Lower lobe of right lung (tissue), 2 donors: ENCODE results near the gene TTI1. TPM values are rescaled to one million over a fixed set of nuclear protein-coding genes. Genes with fewer than 3 reads are reported as not detected.
A peak's percentile ranks its signal among the peaks of the same experiment; 100 is the strongest.

Source experiments
- ATAC-seq, 2 donors: fragments of 200-7000 bp; cut with Tn5 transposase; one replicate each; pipeline ENCODE4 v1.9.1; 2020 to 2022; ENCODE audit warnings: mild to moderate bottlenecking in 2 of 2, moderate library complexity in 2 of 2
- DNase-seq: peaks from one replicate; pipeline ENCODE4 v3.0.0-alpha.2; 2020
- H3K27ac ChIP-seq: fragments of 200-600 bp; one replicate; pipeline ENCODE4 v1.8.0; 2022
- H3K27me3 ChIP-seq: fragments of 200-600 bp; one replicate; pipeline ENCODE4 v1.8.0; 2022; ENCODE audit warnings: low read depth
- H3K36me3 ChIP-seq: fragments of 200-600 bp; one replicate; pipeline ENCODE4 v1.8.0; 2022; ENCODE audit warnings: mild to moderate bottlenecking
- H3K4me1 ChIP-seq: fragments of 200-600 bp; one replicate; pipeline ENCODE4 v1.8.0; 2022
- H3K4me3 ChIP-seq: fragments of 200-600 bp; one replicate; pipeline ENCODE4 v1.8.0; 2022; ENCODE audit warnings: mild to moderate bottlenecking
- H3K9me3 ChIP-seq: fragments of 200-600 bp; one replicate; pipeline ENCODE4 v1.8.0; 2022
- intact Hi-C: fragments of 100-400 bp; cut with DNase I; formaldehyde crosslinking; loops from one replicate; pipeline ENCODE4 v1.11.0; 2022
- total RNA-seq: library from RNA; stranded (reverse); fragmentation: NEBNext Ultra II Directional; extraction: Animal tissue kit (Norgen Biotek cat#: 25700); gene quantifications from one replicate; pipeline ENCODE4 v1.2.1, GENCODE V29; 2021
- TF ChIP-seq, protein P1 (sequence below): fragments of 200-600 bp; IDR thresholded peaks from one replicate; pipeline ENCODE4 v1.8.0; 2022; ENCODE audit warnings: antibody characterized with exemption, mild to moderate bottlenecking
- donor health status: DM: no; HTN: yes; CAD: no; lungs with severe emphysema.

The TTI1 gene
- total RNA-seq, 1 donor from 2014 or later: 16.7 TPM

DNA sequence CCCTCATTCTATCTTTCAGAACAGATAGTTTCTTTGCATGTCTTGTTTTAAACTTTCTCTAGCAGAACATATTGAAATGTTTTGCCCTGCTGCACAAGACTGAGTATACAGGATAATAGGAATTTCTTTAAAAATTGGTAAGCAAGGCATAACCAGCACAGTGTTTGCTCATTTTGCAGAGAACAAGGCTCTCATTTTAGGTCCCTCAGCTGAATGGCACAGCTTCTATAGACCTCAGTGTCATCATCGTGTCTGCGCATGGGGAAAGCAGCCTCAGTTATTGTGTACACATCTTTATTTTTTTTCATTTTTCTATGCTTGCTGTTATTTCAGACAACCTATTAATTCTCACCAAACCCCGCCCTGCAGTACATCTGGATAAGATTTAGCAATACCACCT lies 35.7 kb downstream of the TTI1 start:
- DNase-seq (no peak), ATAC-seq (no peak)
- peaks cover 81% of the 10 kb centered on the region for H3K36me3 ChIP-seq
- TF ChIP-seq, protein P1, sequence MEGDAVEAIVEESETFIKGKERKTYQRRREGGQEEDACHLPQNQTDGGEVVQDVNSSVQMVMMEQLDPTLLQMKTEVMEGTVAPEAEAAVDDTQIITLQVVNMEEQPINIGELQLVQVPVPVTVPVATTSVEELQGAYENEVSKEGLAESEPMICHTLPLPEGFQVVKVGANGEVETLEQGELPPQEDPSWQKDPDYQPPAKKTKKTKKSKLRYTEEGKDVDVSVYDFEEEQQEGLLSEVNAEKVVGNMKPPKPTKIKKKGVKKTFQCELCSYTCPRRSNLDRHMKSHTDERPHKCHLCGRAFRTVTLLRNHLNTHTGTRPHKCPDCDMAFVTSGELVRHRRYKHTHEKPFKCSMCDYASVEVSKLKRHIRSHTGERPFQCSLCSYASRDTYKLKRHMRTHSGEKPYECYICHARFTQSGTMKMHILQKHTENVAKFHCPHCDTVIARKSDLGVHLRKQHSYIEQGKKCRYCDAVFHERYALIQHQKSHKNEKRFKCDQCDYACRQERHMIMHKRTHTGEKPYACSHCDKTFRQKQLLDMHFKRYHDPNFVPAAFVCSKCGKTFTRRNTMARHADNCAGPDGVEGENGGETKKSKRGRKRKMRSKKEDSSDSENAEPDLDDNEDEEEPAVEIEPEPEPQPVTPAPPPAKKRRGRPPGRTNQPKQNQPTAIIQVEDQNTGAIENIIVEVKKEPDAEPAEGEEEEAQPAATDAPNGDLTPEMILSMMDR: no peak
- H3K27me3 ChIP-seq: no peaks in the 10 kb centered on the region
- no peak overlapping the region for H3K27ac ChIP-seq
- H3K4me1 ChIP-seq: peaks cover 17% of the 10 kb centered on the region
- intact Hi-C loops: no loop called here
- H3K4me3 ChIP-seq: no peak overlapping the region
- H3K9me3 ChIP-seq: no peaks in the 10 kb centered on the region

DNA sequence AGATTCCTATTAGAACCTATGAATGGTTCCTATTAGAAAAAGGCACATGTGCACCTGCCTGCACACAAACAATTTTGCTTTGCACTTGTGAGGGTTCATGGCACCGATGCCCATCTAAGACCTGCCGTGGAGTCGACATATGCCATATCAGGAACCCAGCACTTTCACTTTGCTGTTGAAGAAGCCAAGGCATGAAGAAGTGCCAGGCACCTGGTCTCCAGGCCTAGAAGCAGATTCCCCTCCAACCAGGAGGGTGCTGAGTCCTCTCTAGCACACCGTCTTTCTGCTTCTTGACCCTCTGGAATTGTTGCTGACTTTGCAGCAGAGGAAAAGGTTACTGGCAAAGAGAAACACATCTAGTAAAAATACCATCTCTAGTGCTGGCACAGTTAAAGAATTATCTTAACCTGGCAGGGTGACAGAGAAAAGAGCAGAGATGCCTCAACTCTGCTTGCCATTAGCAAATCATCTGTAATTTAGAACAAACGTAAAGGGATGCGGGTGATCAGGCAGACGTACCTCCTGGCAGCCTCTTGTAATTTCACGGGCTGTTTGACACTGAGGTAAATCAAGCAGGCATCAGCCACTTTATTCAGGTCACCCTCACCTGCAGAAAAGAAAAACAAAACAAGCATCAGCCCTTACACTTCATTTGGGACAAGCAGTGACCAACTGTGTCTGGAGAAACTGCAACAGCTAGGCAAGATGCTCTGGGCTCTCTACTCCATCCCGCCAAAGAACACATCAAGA lies 37.2 kb downstream of the TTI1 start:
- Histone ChIP-seq H3K4me3 (no peak overlapping the region), H3K4me1 (peaks cover 32% of the 10 kb centered on the region), H3K27me3 (no peaks in the 10 kb centered on the region), H3K9me3 (no peaks in the 10 kb centered on the region), H3K27ac (no peak overlapping the region), H3K36me3 (peaks cover 66% of the 10 kb centered on the region)
- ATAC-seq (no peak), DNase-seq (no peak)
- intact Hi-C loops: no loop called here
- TF ChIP-seq, protein P1: no peak

DNA sequence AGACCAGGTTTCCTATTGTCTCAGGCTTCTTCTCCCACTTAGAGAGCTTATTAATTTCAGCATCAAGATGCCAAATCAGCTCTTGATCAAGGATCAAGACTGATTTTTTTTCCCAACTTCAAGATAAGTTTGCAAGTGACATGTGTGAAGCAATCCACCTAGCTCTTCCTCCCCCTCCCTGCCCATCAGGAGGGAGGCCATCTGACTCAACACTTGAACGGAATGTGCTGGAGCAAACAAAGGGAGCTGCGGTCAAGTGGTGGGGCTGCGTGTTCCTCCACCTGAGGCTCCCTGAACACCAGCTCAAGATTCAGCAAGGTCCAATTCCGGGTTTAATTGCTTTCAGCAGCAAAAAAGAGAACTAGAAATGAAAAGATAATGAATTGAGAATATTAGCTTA lies 38.7 kb downstream of the TTI1 start:
- ATAC-seq: peak; percentile 57 to 67

DNA sequence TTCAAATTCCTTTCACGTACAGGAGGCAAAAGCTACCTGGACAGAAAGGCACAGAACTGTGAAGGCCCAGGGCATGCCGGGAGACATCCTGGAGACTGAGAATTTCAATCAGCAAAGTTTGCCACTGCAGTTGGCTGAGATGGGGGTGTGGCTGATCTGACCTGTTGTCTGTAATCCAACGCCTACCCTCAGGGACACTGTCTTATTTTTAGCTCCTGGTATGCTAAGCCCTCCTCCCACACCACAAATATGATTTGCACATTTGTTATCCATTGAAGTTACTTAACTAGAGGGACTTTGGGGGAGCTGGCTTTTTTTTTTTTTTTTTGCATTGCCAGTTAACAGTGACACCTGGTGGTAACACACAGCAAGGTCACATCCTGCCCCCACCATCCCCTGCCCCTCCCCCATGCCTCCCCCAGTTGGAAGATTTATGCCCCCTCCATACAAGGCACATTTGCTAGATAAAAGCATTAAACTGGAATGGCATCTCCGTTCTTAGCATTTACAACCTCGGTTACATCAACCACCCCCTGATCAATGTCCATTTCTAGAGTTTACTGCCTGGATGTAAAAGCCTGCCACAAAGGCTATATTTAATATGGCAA lies 40.4 kb downstream of the TTI1 start:
- Histone ChIP-seq H3K4me1 (peaks cover 63% of the 10 kb centered on the region), H3K27ac (peak overlapping the region; percentile 73), H3K36me3 (peaks cover 43% of the 10 kb centered on the region), H3K27me3 (no peaks in the 10 kb centered on the region), H3K4me3 (no peak overlapping the region), H3K9me3 (no peaks in the 10 kb centered on the region)
- DNase-seq (peak; percentile 59), ATAC-seq (peak; percentile 56 to 63)
- intact Hi-C loops: no loop called here
- TF ChIP-seq, protein P1: peak; percentile 65

More for the DNA sequence above, 38.7 kb downstream of the TTI1 start:
- TF ChIP-seq, protein P1: no peak
- intact Hi-C loops: no loop called here
- peak overlapping the region; percentile 19 for H3K27ac ChIP-seq
- H3K27me3 ChIP-seq: no peaks in the 10 kb centered on the region
- H3K4me1 ChIP-seq: peaks cover 47% of the 10 kb centered on the region
- H3K36me3 ChIP-seq: peaks cover 51% of the 10 kb centered on the region
- H3K9me3 ChIP-seq: no peaks in the 10 kb centered on the region
- H3K4me3 ChIP-seq: no peak overlapping the region
- peak; percentile 72 for DNase-seq

DNA sequence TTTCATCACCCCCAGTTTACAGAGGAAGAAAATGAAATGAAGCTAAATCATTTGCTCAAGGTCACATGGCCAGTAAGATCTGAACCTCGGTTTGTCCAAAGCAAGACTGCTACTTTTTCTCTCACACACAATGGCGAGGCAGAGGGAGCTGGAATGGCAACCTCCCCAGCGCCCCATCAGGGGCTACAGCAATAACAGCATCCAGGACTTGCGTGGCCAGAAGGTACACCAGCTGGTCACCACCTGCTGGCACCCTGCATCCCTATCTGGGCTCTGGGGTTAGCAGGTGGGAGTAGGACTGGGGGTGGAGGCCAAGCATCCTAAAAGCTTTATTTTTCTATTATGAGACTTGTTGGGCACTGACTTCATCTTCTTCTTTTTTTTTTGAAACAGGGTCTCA lies 41.3 kb downstream of the TTI1 start:
- intact Hi-C loops: no loop called here
- no peaks in the 10 kb centered on the region for H3K27me3 ChIP-seq
- peak overlapping the region; percentile 73 for H3K27ac ChIP-seq
- peaks cover 72% of the 10 kb centered on the region for H3K4me1 ChIP-seq
- H3K9me3 ChIP-seq: no peaks in the 10 kb centered on the region
- DNase-seq (no peak), ATAC-seq (no peak)
- no peak overlapping the region for H3K4me3 ChIP-seq
- TF ChIP-seq, protein P1: no peak
- H3K36me3 ChIP-seq: peaks cover 34% of the 10 kb centered on the region
